SH-SY5Y (cell line): ENCODE data around the gene STK17B.

Experiments used
- GATA2 ChIP-seq: IDR thresholded peaks from 2 replicates; pipeline ENCODE4 v1.6.1; 2011; ENCODE audit warnings: mild to moderate bottlenecking, low read depth, low read length
- GATA3 ChIP-seq: IDR thresholded peaks from 2 replicates; pipeline ENCODE4 v1.6.1; 2011; ENCODE audit warnings: low read depth, mild to moderate bottlenecking, low read length, moderate library complexity

- TF ChIP-seq GATA2 (no peak), GATA3 (no peak)
These were observed 29.2 kb upstream of the STK17B start for GRCh38 chr2:196200557-196200956.
